Motor neuron (in vitro differentiated cells): Measurements from ENCODE around the gene FILIP1L. TPM values are rescaled to one million over a fixed set of nuclear protein-coding genes. Genes with fewer than 3 reads are reported as not detected.

ENCODE experiments used
- ATAC-seq, 8 experiments: fragments of 200-7000 bp; cut with Tn5 transposase; replicated peaks in 6 of 8; 2 replicates each; pipeline ENCODE4 v1.8.0; 2021; ENCODE audit warnings: mild to moderate bottlenecking in 8 of 8, moderate library complexity in 8 of 8
- H3K27ac ChIP-seq, 2 donors: fragments of 250-450 bp; sonication (Bioruptor Pico); 2 replicates each; pipeline ENCODE4 v1.9.0; 2021; ENCODE audit warnings: antibody characterized with exemption in 2 of 2, mild to moderate bottlenecking in 2 of 2, moderate library complexity in 1 of 2
- H3K4me1 ChIP-seq, 2 donors: fragments of 250-450 bp; sonication (Bioruptor Pico); replicated peaks in 1 of 2; 2 replicates each; pipeline ENCODE4 v1.6.1; 2021; ENCODE audit warnings: antibody characterized with exemption in 2 of 2, mild to moderate bottlenecking in 2 of 2, moderate library complexity in 1 of 2
- H3K4me3 ChIP-seq, 5 donors: fragments of 250-450 bp; sonication (Bioruptor Pico); 2 replicates each; pipeline ENCODE4 v1.9.0; 2021; ENCODE audit warnings: antibody characterized with exemption in 5 of 5, mild to moderate bottlenecking in 5 of 5, moderate library complexity in 4 of 5
- WGBS, 10 experiments: fragments of 450-650 bp; shearing (Covaris generic); methylation state at CpG; one replicate each; pipeline ENCODE4 v1.0.0; 2022; 5-methylcytosine and 5-hydroxymethylcytosine counted together
- in situ Hi-C, 9 experiments: fragments of 400-800 bp; cut with MboI; loops; one replicate each; pipeline ENCODE4 v1.15.0; 2021; ENCODE audit warnings: low sequenced_read_pairs in 9 of 9, low pct_unique_long_range_greater_than_20kb in 2 of 9; ENCODE audit not compliant: unreplicated experiment in 9 of 9
- total RNA-seq, 8 experiments: library from RNA; unstranded; fragments of 300-600 nt; gene quantifications; 2 replicates each; pipeline versions ENCODE4 v1.2.3 to v1.2.4, GENCODE V29; 2022

Gene FILIP1L
- total RNA-seq, 8 experiments from 2014 or later, result 2.2 to 31.1 (median 6.3) TPM

GRCh38 chr3:100001526-100002270 lies 112.6 kb downstream of the FILIP1L start:
- Histone ChIP-seq H3K27ac (no peak overlapping the region), H3K4me3 (no peak overlapping the region), H3K4me1 (peaks cover 16 to 20% of the 10 kb centered on the region in 2 donors)
- in situ Hi-C loops, result no loop called here
- WGBS, 10 experiments, result 89 to 100% (median 100%) methylated on average over 1 to 5 of the region's 8 CpGs; no CpG with 5 or more reads in 1 of the 10 experiments
- ATAC-seq, result no peak

DNA sequence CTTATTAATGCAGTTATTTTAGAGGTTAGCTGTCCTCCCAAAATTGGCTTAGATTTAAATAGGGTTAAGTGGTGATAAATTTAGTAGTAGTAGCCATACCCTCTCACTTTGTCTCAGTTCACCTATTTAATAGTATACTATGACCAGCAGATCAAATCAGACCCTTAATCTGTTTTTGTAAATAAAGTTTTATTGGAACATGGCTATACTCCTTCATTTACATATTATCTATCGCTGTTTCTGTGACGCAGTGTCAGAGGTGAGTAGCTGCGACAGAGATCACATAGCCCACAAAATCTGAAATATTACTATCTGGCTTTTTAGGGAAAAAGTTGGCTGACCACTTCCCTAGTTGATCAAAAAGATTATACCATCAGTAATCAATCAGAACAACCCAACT lies 113.2 kb downstream of the FILIP1L start:
- Histone ChIP-seq H3K4me3 (no peak overlapping the region), H3K27ac (no peak overlapping the region), H3K4me1 (peaks cover 16 to 20% of the 10 kb centered on the region in 2 donors)
- no peak for ATAC-seq
- WGBS, 10 experiments, result 83 to 100% (median 100%) methylated on average over 1 to 3 of the region's 3 CpGs; no CpG with 5 or more reads in 3 of the 10 experiments
- in situ Hi-C loops, result no loop called here

- in situ Hi-C loops, result no loop called here
- WGBS, 10 experiments, result 78 to 100% (median 93%) methylated on average over 1 to 2 of the region's 2 CpGs; no CpG with 5 or more reads in 4 of the 10 experiments
- no peak for ATAC-seq
- Histone ChIP-seq H3K4me3 (no peak overlapping the region), H3K4me1 (peaks cover 16 to 20% of the 10 kb centered on the region in 2 donors), H3K27ac (no peak overlapping the region)
Measured at GRCh38 chr3:99999536-99999935, 114.8 kb downstream of the FILIP1L start.

DNA sequence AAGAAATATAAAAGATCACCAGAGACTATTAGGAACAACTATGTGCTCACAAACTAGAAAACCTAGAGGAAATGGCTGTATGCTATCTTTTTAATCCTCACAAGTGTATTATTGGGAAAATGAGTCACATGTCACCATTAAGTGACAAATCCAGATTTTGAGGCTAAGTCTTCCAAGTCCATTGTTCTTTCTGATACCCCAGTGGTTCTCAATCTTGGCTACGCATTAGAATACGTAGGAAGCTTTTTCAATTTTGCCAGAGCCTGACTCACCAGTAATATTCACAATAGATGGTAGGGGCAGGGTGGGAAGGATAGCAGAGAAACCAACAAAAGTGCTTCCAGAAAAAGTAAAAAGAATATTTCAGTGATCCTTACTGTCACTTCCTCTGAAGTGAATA lies 117.0 kb downstream of the FILIP1L start:
- ATAC-seq, result no peak

GRCh38 chr3:99990179-99990578 lies 124.1 kb downstream of the FILIP1L start:
- ATAC-seq, result no peak
- Histone ChIP-seq H3K4me1 (no peaks in the 10 kb centered on the region), H3K27ac (no peak overlapping the region), H3K4me3 (no peak overlapping the region)
- in situ Hi-C loops, result no loop called here
- WGBS, 10 experiments, result 80 to 100% (median 91%) methylated on average over 1 of the region's 1 CpG; no CpG with 5 or more reads in 5 of the 10 experiments

More for the DNA sequence above, 117.0 kb downstream of the FILIP1L start:
- H3K4me3 ChIP-seq, result no peak overlapping the region
- H3K27ac ChIP-seq, result no peak overlapping the region
- 61 to 100% (median 84%) methylated on average over 2 of the region's 2 CpGs; no CpG with 5 or more reads in 2 of the 10 experiments for WGBS, 10 experiments
- peaks cover 7% of the 10 kb centered on the region in 2 donors for H3K4me1 ChIP-seq
- in situ Hi-C loops, result no loop called here

DNA sequence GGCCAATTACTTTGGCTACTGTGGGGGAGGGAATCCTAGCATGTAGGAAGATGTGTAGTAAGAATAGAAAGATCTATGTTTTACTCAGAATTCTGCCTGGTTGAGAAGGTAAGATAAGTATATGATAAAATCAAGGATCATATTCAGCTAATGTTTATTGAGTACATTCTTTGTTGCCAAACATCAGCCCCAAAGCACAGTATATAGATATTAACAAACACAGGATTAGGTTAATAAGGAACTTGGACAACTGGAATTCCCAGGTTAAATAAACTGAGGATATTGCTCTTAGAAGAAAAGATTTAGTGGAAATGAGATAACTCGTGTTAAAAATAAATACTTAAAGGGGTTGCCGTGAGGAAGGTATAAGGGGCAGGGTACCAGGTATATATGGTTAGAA lies 129.6 kb downstream of the FILIP1L start:
- no peak for ATAC-seq
- H3K4me3 ChIP-seq, result no peak overlapping the region
- H3K4me1 ChIP-seq, result no peaks in the 10 kb centered on the region
- WGBS, 10 experiments, result 82 to 100% (median 95%) methylated on average over 1 to 2 of the region's 2 CpGs; no CpG with 5 or more reads in 1 of the 10 experiments
- H3K27ac ChIP-seq, result no peak overlapping the region
- in situ Hi-C loops, result no loop called here

- H3K4me3 ChIP-seq, result no peak overlapping the region
- H3K27ac ChIP-seq, result no peak overlapping the region
- in situ Hi-C loops, result no loop called here
- ATAC-seq, result no peak
- no peaks in the 10 kb centered on the region for H3K4me1 ChIP-seq
Measured at GRCh38 chr3:99984139-99984538, 130.2 kb downstream of the FILIP1L start.

- Histone ChIP-seq H3K4me1 (no peaks in the 10 kb centered on the region), H3K27ac (no peak overlapping the region), H3K4me3 (no peak overlapping the region)
- WGBS, 10 experiments, result 0 to 100% (median 90%) methylated on average over 1 to 2 of the region's 2 CpGs; no CpG with 5 or more reads in 1 of the 10 experiments
- peak in 3 of 8 experiments; percentile 93 to 97 (median 96) for ATAC-seq
- in situ Hi-C loops, result no loop called here
Measured at GRCh38 chr3:99982650-99983049, 131.7 kb downstream of the FILIP1L start.

DNA sequence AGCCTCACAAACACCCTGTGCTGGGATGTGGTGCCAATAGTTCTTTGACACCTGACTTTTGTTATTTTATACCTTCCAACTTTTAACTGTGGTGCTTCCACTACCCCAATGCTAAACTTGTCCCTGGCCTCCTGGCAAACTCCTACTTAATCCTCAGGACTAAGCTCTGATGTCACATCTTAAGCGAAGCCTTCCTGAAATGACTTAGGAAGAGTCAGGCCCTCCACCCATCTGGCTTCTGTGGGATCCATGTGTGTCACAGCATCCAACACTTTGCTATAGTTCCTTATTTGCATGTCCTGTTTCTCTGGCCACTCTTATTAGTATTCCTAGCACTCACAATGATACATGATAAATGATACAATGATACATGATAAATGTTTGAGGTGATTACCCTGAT lies 133.2 kb downstream of the FILIP1L start:
- Histone ChIP-seq H3K27ac (no peak overlapping the region), H3K4me3 (no peak overlapping the region), H3K4me1 (no peaks in the 10 kb centered on the region)
- in situ Hi-C loops, result no loop called here
- ATAC-seq, result no peak
- 80 to 100% (median 100%) methylated on average over 1 of the region's 1 CpG; no CpG with 5 or more reads in 5 of the 10 experiments for WGBS, 10 experiments

- no peak for ATAC-seq
- WGBS, 10 experiments, result 50 to 100% (median 89%) methylated on average over 1 to 3 of the region's 3 CpGs; no CpG with 5 or more reads in 2 of the 10 experiments
- in situ Hi-C loops, result no loop called here
- H3K4me1 ChIP-seq, result no peaks in the 10 kb centered on the region
- no peak overlapping the region for H3K4me3 ChIP-seq
- no peak overlapping the region for H3K27ac ChIP-seq
Measured at GRCh38 chr3:99980606-99981005, 133.7 kb downstream of the FILIP1L start.

DNA sequence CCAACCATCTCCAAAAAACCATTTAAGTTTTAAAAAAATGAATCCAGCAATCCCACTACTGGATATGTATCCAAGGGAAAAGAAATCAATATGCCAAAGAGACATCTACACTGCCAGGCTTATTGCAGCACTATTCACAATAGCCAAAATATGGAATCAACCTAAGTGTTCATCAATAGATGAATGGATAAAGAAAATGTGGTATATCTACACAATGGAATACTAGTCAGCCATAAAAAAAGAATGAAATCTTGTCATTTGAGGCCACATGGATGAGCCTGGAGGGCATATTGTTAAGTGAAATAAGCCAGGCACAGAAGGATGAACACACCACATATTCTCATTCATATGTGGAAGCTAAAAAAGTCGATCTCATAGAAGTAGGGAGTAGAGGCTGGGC lies 136.1 kb downstream of the FILIP1L start:
- H3K4me3 ChIP-seq, result no peak overlapping the region
- no peak for ATAC-seq
- no peaks in the 10 kb centered on the region for H3K4me1 ChIP-seq
- WGBS, 10 experiments, result no CpG with 5 or more reads among the region's 1 CpG
- no peak overlapping the region for H3K27ac ChIP-seq
- in situ Hi-C loops, result no loop called here

DNA sequence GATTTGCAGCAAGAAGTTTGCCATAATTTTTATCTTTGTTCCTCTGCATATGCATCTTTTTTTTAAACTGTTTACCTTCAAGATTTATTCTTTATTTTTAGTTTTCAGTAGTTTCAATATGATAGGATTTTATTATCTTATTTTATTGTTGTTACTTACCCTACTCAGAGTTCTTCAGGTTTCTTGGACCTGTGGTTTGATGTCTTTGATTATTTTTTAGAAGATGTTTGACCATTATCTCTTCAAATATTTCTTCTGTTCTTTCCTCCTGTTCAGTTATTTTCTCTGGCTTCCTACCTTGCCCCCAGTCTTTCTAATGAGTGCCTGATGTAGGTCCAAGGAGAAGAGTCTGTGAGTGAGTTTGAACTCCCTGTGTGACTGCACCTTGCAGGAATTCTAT lies 137.7 kb downstream of the FILIP1L start:
- H3K27ac ChIP-seq, result no peak overlapping the region
- no peak for ATAC-seq
- peaks cover 5 to 12% of the 10 kb centered on the region in 2 donors for H3K4me1 ChIP-seq
- in situ Hi-C loops, result no loop called here
- H3K4me3 ChIP-seq, result no peak overlapping the region

DNA sequence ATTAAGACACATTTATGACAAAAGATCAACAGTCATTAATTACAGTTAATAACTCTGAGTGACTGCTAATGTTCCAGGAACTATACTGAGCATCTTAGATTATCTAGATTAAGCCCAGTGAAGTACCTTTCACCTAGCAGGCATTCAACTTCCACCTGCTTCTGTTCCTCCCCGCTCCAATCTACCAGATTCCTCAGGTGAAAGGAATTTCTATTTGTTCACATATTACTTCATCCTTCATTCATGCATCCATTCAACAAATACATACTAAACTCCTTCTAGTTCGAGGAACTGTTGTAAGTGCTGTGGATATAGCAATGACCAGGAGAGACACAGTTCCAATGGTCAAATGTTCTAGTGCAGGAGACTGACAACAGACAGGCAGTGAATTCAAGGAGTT lies 139.3 kb downstream of the FILIP1L start:
- Histone ChIP-seq H3K27ac (no peak overlapping the region), H3K4me3 (no peak overlapping the region), H3K4me1 (peaks cover 5 to 12% of the 10 kb centered on the region in 2 donors)
- in situ Hi-C loops, result no loop called here
- no peak for ATAC-seq
- 80 to 100% (median 100%) methylated on average over 1 to 2 of the region's 2 CpGs; no CpG with 5 or more reads in 2 of the 10 experiments for WGBS, 10 experiments
